ENCODE results near the gene ARHGEF19. TPM values are rescaled to one million over a fixed set of nuclear protein-coding genes. Genes with fewer than 3 reads are reported as not detected.

Gene ARHGEF19
- total and polyA plus RNA-seq, 2 of the 13 experiments (the other 11 are each of a cell fraction or from before 2014, with no cell fraction given): 1.7 to 1.8 TPM

- no peaks in the 10 kb centered on the region for H3K79me2 ChIP-seq (ENCODE audit: insufficient read depth, low read length)
- H3K27ac ChIP-seq (ENCODE audit: extremely low read length, insufficient read depth, low read length): no peak overlapping the region
- WGBS (ENCODE audit: low lambda C conversion rate): 47% methylated on average over 9 of the region's 12 CpGs
- no TSS peak for BruUV-seq (replicated peaks)
- no peaks in the 10 kb centered on the region for H3K9me3 ChIP-seq (ENCODE audit: low read length)
- DNase-seq (ENCODE audit: low spot score) (peak; percentile 54), FAIRE-seq (peak; percentile 71), ATAC-seq (peak; percentile 68)
- H2AFZ ChIP-seq (ENCODE audit: low read length): no peak overlapping the region
- H3K4me1 ChIP-seq (ENCODE audit: insufficient read depth, low read length): peaks cover 29% of the 10 kb centered on the region
- H3K4me3 ChIP-seq (replicated peaks in 1 of 3; ENCODE audit: insufficient read depth in 1 of 3, low read depth in 2 of 3, low read length in 3 of 3): peak overlapping the region in 1 of 3 experiments; percentile 29; a peak in 1 of 6 replicates
- no peak overlapping the region for H3K9ac ChIP-seq (ENCODE audit: insufficient read depth, low read depth, low read length)
- intact Hi-C loops (cut with micrococcal nuclease; ENCODE audit: unreplicated experiment) (loop anchor here (1.0 to 2.0 kb wide), 2 partner anchors 32 to 40 kb away; partner anchors contain the start of gene CPLANE2), in situ Hi-C loops (cut with HindIII; ENCODE audit: extremely low pct_ligation_motif_present, low pct_unique_long_range_greater_than_20kb) (loop anchor here (5.0 kb wide), 1 partner anchor 38 kb away; no protein-coding TSS in a partner anchor)
- H3K27me3 ChIP-seq (ENCODE audit: control insufficient read depth in 1 of 2, insufficient read depth in 2 of 2, low read length in 2 of 2): peaks cover 5 to 19% of the 10 kb centered on the region in 2 experiments; a peak in 3 of 5 replicates
- H3K36me3 ChIP-seq (replicated peaks in 1 of 2; ENCODE audit: control insufficient read depth in 1 of 2, insufficient read depth in 2 of 2, low read length in 2 of 2): no peaks in the 10 kb centered on the region
- ChIA-PET CTCF (ENCODE audit: low intra/inter-chr PET ratio, low total read pairs) (interaction anchor here (1.9 kb wide), 1 partner anchor 40 kb away, joined by 14 read pairs; no protein-coding TSS in a partner anchor), POLR2A (no interaction called here)
- H3K4me2 ChIP-seq (ENCODE audit: low read depth, low read length): peak overlapping the region; percentile 86; the same call in 1 of the 2 replicates
- H4K20me1 ChIP-seq (ENCODE audit: insufficient read depth, low read length): no peaks in the 10 kb centered on the region
- TF ChIP-seq SMC3 (IDR thresholded peaks at IDR 0.05; ENCODE audit: low read length) (peak; percentile 7; the same call in 1 of the 2 replicates), NR2F6 (IDR thresholded peaks at IDR 0.05) (no peak), NR2F6 (CRISPR knock-in tag; IDR thresholded peaks at IDR 0.05) (0 out of 2 replicates have a peak, but pooled peaks have one; percentile 28), HMGXB4 (CRISPR knock-in tag; IDR thresholded peaks at IDR 0.05; ENCODE audit: borderline replicate concordance in 1 of 2, low read depth in 1 of 2) (0 out of 4 replicates have a peak, but pooled peaks of 1 of the 2 experiments have one; percentile 19), TFAP4 (IDR thresholded peaks at IDR 0.05; ENCODE audit: borderline replicate concordance, low read depth) (peak; percentile 51; the same call in 1 of the 2 replicates), KDM5B (CRISPR knock-in tag; IDR thresholded peaks at IDR 0.05; ENCODE audit: borderline replicate concordance) (peak; percentile 28; the same call in 1 of the 2 replicates), CTCF (CRISPR knock-in tag; IDR thresholded peaks at IDR 0.05) (peak; percentile 77), RAD21 (CRISPR knock-in tag; IDR thresholded peaks at IDR 0.05) (peak; percentile 64; the same call in 1 of the 2 replicates), STAG1 (CRISPR knock-in tag; IDR thresholded peaks at IDR 0.05) (peak; percentile 66), FOXJ3 (CRISPR knock-in tag; IDR thresholded peaks at IDR 0.05; ENCODE audit: borderline replicate concordance) (no peak), PATZ1 (CRISPR knock-in tag; IDR thresholded peaks at IDR 0.05) (peak; percentile 28; the same call in 1 of the 2 replicates), ZBTB25 (CRISPR knock-in tag; IDR thresholded peaks at IDR 0.05) (no peak)
Measured at GRCh38 chr1:16204634-16205333, 7.7 kb downstream of the ARHGEF19 start.

All from HepG2 (cell line).